Activated B cell treated with CpG ODN at 0.5 μM for 24 hours (primary cell): ENCODE data around the gene GDPGP1. TPM values are rescaled to one million over a fixed set of nuclear protein-coding genes. Genes with fewer than 3 reads are reported as not detected.
"Not testable (repeated sequence)": the region's sequence is repeated elsewhere in the genome, so short reads cannot be mapped to it uniquely, and the experiment has no call there.

Source experiments
- ATAC-seq: fragments of 200-7000 bp; cut with Tn5 transposase; one replicate; pipeline ENCODE4 v1.10.0; 2021; ENCODE audit warnings: low read depth, mild to moderate bottlenecking, moderate library complexity
- CTCF ChIA-PET: fragments of 350-600 bp; sonication (Branson Sonifier 250); formaldehyde crosslinking; loops from one replicate; lab custom pipeline; 2021; ENCODE audit warnings: antibody characterized with exemption; lab: Charles Lee
- POLR2A ChIA-PET: fragments of 350-600 bp; sonication (Branson Sonifier 250); formaldehyde crosslinking; loops from one replicate; lab custom pipeline; 2021; ENCODE audit warnings: antibody characterized with exemption; lab: Charles Lee
- DNase-seq: peaks from one replicate; pipeline ENCODE4 v3.0.0; 2022
- H3K27ac Mint-ChIP-seq: one replicate; pipeline ENCODE4 v1.8.0; 2020; ENCODE audit warnings: mixed read lengths
- H3K27me3 Mint-ChIP-seq: one replicate; pipeline ENCODE4 v1.8.0; 2021; ENCODE audit warnings: mixed read lengths
- H3K36me3 Mint-ChIP-seq: one replicate; pipeline ENCODE4 v1.8.0; 2021; ENCODE audit warnings: low read depth, mixed read lengths
- H3K4me1 Mint-ChIP-seq: one replicate; pipeline ENCODE4 v1.8.0; 2021; ENCODE audit warnings: mixed read lengths
- H3K4me3 Mint-ChIP-seq: one replicate; pipeline ENCODE4 v1.8.0; 2020; ENCODE audit warnings: mild to moderate bottlenecking, mixed read lengths
- H3K9me3 Mint-ChIP-seq: one replicate; pipeline ENCODE4 v1.8.0; 2020; ENCODE audit warnings: mixed read lengths
- intact Hi-C: fragments of 100-400 bp; cut with micrococcal nuclease; formaldehyde crosslinking; loops from one replicate; pipeline ENCODE4 v1.15.1; 2024
- total RNA-seq: library from RNA; stranded (reverse); gene quantifications from 2 replicates; pipeline ENCODE4 v1.2.3, GENCODE V29; 2022
- TF ChIP-seq, protein P1 (sequence below): fragments of 200-600 bp; IDR thresholded peaks from one replicate; pipeline ENCODE4 v1.8.0; 2022; ENCODE audit warnings: antibody characterized with exemption, mild to moderate bottlenecking

GDPGP1 gene
- total RNA-seq, 1 donor from 2014 or later, result 6.2 TPM

DNA sequence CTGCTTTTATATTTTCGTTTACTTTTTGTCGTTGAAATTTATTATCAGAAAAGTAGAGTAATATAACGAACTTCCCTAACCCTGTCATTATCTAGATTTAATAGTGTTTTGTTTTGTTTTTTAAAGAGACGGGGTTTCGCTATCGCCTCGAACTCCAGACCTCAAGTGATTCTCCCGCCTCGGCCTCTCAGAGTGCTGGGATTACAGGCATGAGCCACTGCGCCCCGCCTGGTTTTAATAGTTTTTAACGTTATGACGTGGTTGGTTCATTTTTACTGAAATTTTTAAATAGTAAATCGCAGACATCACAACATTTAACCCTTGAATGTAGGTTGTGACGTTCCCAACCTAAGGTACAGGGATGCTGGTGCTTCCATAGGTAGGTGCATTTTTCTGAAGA is 32.5 kb downstream of the GDPGP1 start:
- H3K4me1 Mint-ChIP-seq, result peaks cover 56% of the 10 kb centered on the region
- DNase-seq (no peak), ATAC-seq (no peak)
- H3K27ac Mint-ChIP-seq, result peak overlapping the region; percentile 91
- peak overlapping the region; percentile 93 for H3K4me3 Mint-ChIP-seq
- POLR2A ChIA-PET, result interaction anchor here (0.6 to 2.4 kb wide), 8 partner anchors 17 to 666 kb away, joined by 3 to 43 read pairs (median 8); partner anchors contain the start of genes CIB1, GDPGP1, HDDC3 and IQGAP1
- no peaks in the 10 kb centered on the region for H3K9me3 Mint-ChIP-seq
- CTCF ChIA-PET, result interaction anchor here (1.4 kb wide), 1 partner anchor 17 kb away, joined by 3 read pairs; the partner anchor contains the start of gene TTLL13
- H3K36me3 Mint-ChIP-seq, result peaks cover 43% of the 10 kb centered on the region
- H3K27me3 Mint-ChIP-seq, result no peaks in the 10 kb centered on the region
- intact Hi-C loops, result no loop called here
- TF ChIP-seq, protein P1, sequence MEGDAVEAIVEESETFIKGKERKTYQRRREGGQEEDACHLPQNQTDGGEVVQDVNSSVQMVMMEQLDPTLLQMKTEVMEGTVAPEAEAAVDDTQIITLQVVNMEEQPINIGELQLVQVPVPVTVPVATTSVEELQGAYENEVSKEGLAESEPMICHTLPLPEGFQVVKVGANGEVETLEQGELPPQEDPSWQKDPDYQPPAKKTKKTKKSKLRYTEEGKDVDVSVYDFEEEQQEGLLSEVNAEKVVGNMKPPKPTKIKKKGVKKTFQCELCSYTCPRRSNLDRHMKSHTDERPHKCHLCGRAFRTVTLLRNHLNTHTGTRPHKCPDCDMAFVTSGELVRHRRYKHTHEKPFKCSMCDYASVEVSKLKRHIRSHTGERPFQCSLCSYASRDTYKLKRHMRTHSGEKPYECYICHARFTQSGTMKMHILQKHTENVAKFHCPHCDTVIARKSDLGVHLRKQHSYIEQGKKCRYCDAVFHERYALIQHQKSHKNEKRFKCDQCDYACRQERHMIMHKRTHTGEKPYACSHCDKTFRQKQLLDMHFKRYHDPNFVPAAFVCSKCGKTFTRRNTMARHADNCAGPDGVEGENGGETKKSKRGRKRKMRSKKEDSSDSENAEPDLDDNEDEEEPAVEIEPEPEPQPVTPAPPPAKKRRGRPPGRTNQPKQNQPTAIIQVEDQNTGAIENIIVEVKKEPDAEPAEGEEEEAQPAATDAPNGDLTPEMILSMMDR, result no peak

DNA sequence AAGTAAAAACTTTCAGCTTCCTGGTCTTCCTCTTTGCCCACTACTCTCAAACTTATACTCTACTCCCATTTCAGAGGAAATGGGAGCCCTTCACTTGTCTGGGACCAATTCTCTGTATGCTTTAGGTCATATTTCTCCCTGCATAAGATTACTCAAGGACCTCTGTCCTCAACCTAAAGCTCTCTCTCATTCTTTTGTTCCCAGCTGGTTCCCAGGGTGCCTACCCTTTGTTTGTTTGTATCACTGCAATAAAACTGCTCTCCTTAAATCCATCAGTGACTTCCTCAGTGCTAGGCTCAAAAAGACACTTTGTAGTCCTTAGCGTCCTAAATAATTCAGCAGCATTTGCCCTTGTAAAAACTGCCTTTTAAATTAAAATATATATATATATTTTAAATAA is 34.4 kb downstream of the GDPGP1 start:
- DNase-seq (no peak), ATAC-seq (no peak)
- ChIA-PET CTCF (interaction anchor here (1.2 kb wide), 1 partner anchor 24 kb away, joined by 5 read pairs; no protein-coding TSS in a partner anchor), POLR2A (interaction anchor here (0.7 kb wide), 4 partner anchors 11 to 173 kb away, joined by 3 to 12 read pairs (median 8); no protein-coding TSS in a partner anchor)
- Mint-ChIP-seq H3K27me3 (no peaks in the 10 kb centered on the region), H3K4me3 (peak overlapping the region; percentile 50), H3K9me3 (no peaks in the 10 kb centered on the region), H3K36me3 (peaks cover 63% of the 10 kb centered on the region), H3K4me1 (peaks cover 65% of the 10 kb centered on the region), H3K27ac (no peak overlapping the region)
- intact Hi-C loops, result no loop called here
- TF ChIP-seq, protein P1, result no peak

DNA sequence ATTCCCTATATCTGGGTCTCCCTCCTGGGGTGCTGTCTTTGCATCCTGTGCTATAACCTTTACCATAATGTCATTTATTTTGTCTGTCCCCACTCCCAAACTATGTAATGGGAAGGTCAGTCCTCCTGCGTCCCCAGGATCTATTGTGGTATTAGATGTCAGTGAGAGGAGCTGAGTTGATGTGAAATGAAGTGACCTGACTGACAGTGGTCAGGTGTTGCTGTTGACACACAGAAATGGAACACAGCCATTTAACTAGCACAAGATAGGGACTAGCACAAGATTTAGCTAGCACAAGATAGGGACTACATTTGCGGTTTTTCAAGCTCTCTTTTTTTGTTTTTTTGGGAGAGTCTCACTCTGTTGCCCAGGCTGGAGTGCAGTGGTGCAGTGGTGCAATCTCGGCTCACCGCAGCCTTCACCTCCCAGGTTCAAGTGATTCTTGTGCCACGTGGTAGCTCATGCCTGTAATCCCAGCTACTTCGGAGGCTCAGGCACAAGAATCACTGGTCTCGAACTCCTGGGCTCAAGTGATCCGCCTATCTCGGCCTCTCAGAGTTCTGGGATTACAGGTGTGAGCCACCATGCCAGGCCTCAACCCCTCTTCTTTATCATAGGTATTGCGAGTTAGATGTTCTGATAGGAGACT is 36.6 kb downstream of the GDPGP1 start:
- CTCF ChIA-PET, result no interaction called here
- no peak for DNase-seq
- Mint-ChIP-seq H3K36me3 (peaks cover 78% of the 10 kb centered on the region), H3K4me1 (peaks cover 51% of the 10 kb centered on the region), H3K27me3 (no peaks in the 10 kb centered on the region), H3K27ac (no peak overlapping the region), H3K9me3 (no peaks in the 10 kb centered on the region), H3K4me3 (no peak overlapping the region)
- no peak for ATAC-seq
- TF ChIP-seq, protein P1, result no peak
- intact Hi-C loops, result no loop called here
- POLR2A ChIA-PET, result interaction anchor here (1.5 kb wide), 1 partner anchor 36 kb away, joined by 4 read pairs; the partner anchor contains the start of gene GDPGP1

DNA sequence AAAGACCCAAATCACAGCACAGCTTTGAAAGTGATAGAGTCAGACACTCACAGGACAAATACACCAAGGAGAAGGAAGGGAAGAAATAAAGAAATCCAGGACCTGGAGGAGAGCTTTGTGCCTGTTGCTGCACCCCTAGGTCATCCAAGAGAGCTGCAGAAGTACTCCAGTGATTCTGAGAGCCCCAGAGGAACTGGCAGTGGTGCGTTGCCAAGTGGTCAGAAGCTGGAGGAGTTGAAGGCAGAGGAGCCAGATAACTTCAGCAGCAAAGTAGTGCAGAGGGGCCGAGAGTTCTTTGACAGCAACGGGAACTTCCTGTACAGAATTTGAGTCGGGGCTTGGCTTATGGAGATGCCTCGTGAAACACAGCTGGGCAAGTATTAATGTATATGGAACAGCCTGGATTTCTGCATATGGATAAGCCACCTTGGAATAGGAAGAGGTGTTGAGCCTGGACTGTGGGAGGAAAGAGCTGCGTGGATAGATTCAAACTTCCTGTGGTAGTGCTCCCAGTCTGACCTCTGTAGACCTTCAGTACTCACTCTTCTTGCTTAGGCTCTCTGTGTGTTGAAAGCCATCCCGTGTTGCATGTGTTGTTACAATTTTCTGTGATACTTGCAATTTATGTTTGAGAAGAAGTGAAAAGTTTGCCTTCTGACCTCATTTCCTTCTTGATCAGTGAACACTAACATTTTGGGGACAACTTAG is 37.6 kb downstream of the GDPGP1 start:
- peak overlapping the region; percentile 8 for H3K27ac Mint-ChIP-seq
- POLR2A ChIA-PET, result interaction anchor here (0.6 to 1.5 kb wide), 2 partner anchors 37 to 180 kb away, joined by 4 to 6 read pairs; partner anchors contain the start of gene GDPGP1
- DNase-seq, result no peak
- TF ChIP-seq, protein P1, result no peak
- CTCF ChIA-PET, result no interaction called here
- intact Hi-C loops, result no loop called here
- peaks cover 46% of the 10 kb centered on the region for H3K4me1 Mint-ChIP-seq
- ATAC-seq, result no peak
- H3K36me3 Mint-ChIP-seq, result peaks cover 77% of the 10 kb centered on the region
- H3K9me3 Mint-ChIP-seq, result no peaks in the 10 kb centered on the region
- H3K27me3 Mint-ChIP-seq, result no peaks in the 10 kb centered on the region
- no peak overlapping the region for H3K4me3 Mint-ChIP-seq

DNA sequence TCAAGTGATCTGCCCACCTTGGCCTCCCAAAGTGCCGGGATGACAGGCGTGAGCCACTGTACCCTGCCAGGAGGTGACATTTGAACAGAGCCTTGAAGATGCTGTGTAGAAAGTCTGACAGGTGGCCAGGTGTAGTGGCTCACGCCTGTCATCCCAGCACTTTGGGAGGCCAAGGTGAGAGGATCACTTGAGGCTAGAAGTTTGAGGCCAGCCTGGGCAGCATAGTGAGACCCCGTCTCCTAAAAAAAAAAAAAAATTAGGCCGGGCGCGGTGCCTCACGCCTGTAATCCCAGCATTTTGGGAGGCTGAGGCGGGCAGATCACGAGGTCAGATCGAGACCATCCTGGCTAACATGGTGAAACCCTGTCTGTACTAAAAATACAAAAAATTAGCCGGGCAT is 44.5 kb downstream of the GDPGP1 start:
- H3K4me3 Mint-ChIP-seq, intact Hi-C loops, H3K4me1 Mint-ChIP-seq, H3K27me3 Mint-ChIP-seq, CTCF ChIA-PET, DNase-seq, POLR2A ChIA-PET, H3K9me3 Mint-ChIP-seq, H3K27ac Mint-ChIP-seq, ATAC-seq: not testable (repeated sequence)
- peaks cover 20% of the 10 kb centered on the region for H3K36me3 Mint-ChIP-seq

DNA sequence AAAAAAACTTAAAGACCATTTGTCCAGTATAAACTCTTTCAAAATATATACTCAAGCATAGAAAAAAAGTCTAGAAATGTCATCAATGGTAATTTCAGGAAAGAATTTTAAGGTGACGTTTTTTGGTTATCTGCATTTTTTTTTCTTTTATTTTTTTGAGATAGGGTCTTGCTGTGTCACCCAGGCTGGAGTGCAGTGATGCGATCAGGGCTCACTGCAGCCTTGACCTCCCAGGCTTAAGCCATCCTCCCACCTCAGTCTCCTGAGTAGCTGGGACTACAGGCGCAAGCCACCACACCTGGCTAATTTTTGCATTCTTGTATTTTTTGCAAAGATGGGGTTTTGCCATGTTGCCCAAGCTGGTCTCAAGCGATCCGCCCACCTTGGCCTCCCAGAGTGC is 46.7 kb downstream of the GDPGP1 start:
- H3K9me3 Mint-ChIP-seq, DNase-seq, ATAC-seq, H3K27me3 Mint-ChIP-seq, POLR2A ChIA-PET, intact Hi-C loops, H3K36me3 Mint-ChIP-seq, H3K27ac Mint-ChIP-seq, H3K4me1 Mint-ChIP-seq, H3K4me3 Mint-ChIP-seq: not testable (repeated sequence)
- CTCF ChIA-PET, result interaction anchor here (0.7 kb wide), 1 partner anchor 140 kb away, joined by 3 read pairs; no protein-coding TSS in a partner anchor

DNA sequence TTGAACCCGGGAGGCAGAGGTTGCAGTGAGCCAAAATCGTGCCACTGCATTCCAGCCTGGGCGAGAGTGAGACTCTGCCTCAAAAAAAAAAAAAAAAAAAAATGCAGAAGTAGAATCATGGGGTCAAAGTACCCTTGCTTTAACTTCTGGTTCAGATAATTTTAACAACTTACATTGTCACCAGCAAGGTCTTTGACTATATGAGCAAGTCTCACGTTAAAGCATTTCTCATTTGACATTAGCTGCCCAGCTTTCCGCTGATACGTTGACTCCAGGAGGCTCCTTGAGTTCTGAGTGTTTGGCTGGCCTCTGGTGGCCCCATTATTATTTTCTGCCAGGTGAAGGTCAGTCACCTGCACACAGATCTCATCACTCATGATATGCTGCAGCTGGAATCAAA is 47.6 kb downstream of the GDPGP1 start:
- intact Hi-C loops, H3K4me1 Mint-ChIP-seq, ATAC-seq, H3K36me3 Mint-ChIP-seq, H3K27ac Mint-ChIP-seq, H3K9me3 Mint-ChIP-seq, DNase-seq, H3K27me3 Mint-ChIP-seq, H3K4me3 Mint-ChIP-seq: not testable (repeated sequence)
- CTCF ChIA-PET, result interaction anchor here (1.5 kb wide), 1 partner anchor 11 kb away, joined by 6 read pairs; no protein-coding TSS in a partner anchor
- POLR2A ChIA-PET, result interaction anchor here (0.7 kb wide), 1 partner anchor 458 kb away, joined by 7 read pairs; no protein-coding TSS in a partner anchor
